Measurements from ENCODE around the gene ATG7. TPM values are rescaled to one million over a fixed set of nuclear protein-coding genes. Genes with fewer than 3 reads are reported as not detected.

Gene ATG7
- total RNA-seq, 1 experiment from 2014 or later: 29.3 TPM

- Histone ChIP-seq H3K79me2 (ENCODE audit: insufficient read depth, low read length) (peaks cover 16% of the 10 kb centered on the region), H3K4me1 (ENCODE audit: control insufficient read depth in 1 of 2, insufficient read depth in 2 of 2, low read length in 2 of 2) (peaks cover 2 to 24% of the 10 kb centered on the region in 2 experiments; a peak in 2 of 4 replicates), H3K36me3 (ENCODE audit: control insufficient read depth in 1 of 2, insufficient read depth in 2 of 2, low read length in 2 of 2) (no peaks in the 10 kb centered on the region), H3K27me3 (ENCODE audit: insufficient read depth, low read length) (no peaks in the 10 kb centered on the region), H3K9me3 (ENCODE audit: control insufficient read depth in 1 of 2, insufficient read depth in 1 of 2, low read depth in 1 of 2, low read length in 2 of 2) (no peaks in the 10 kb centered on the region), H3K9me2 (ENCODE audit: insufficient read depth) (no peaks in the 10 kb centered on the region), H4K20me1 (ENCODE audit: insufficient read depth) (no peaks in the 10 kb centered on the region), H3K27ac (ENCODE audit: low read depth, low read length) (no peak overlapping the region), H2AFZ (ENCODE audit: low read depth, low read length, poor library complexity, severe bottlenecking) (no peak overlapping the region), H3K4me3 (replicated peaks in 1 of 2; ENCODE audit: low read depth in 1 of 2, low read length in 2 of 2) (no peak overlapping the region), H3K4me2 (ENCODE audit: low read length) (no peak overlapping the region), H3K9ac (ENCODE audit: low read length) (no peak overlapping the region)
- ChIA-PET POLR2A (no interaction called here), RAD21 (ENCODE audit: low non-redundant PET in 1 of 2, low total read pairs in 2 of 2, uncharacterized antibody in 2 of 2, unreplicated experiment in 2 of 2) (no interaction called here), CTCF (no interaction called here)
- no TSS peak for BruUV-seq (replicated peaks)
- TF ChIP-seq FOSL1 (IDR thresholded peaks at IDR 0.05; ENCODE audit: low read depth): no peak
- TF ChIP-seq ELF1 (IDR thresholded peaks at IDR 0.05; ENCODE audit: borderline replicate concordance, low read depth): no peak
- TF ChIP-seq EGR1 (IDR thresholded peaks at IDR 0.05; ENCODE audit: low read depth): no peak
- TF ChIP-seq CBX3 (IDR thresholded peaks at IDR 0.05; ENCODE audit: low read depth): no peak
- no peak for TF ChIP-seq YY1 (IDR thresholded peaks at IDR 0.05; ENCODE audit: extremely low read depth, insufficient replicate concordance, low read depth, low read length)
- TF ChIP-seq EZH2 (IDR thresholded peaks at IDR 0.05): no peak
- no peak for TF ChIP-seq POLR2AphosphoS5 (IDR thresholded peaks at IDR 0.05; ENCODE audit: low read depth, low read length)
- no peak for TF ChIP-seq ZFX (IDR thresholded peaks at IDR 0.05)
- TF ChIP-seq SIN3A (IDR thresholded peaks at IDR 0.05; ENCODE audit: low read depth): no peak
- TF ChIP-seq REST (IDR thresholded peaks at IDR 0.05; ENCODE audit: low read depth): no peak
- no peak for TF ChIP-seq ZBTB33 (IDR thresholded peaks at IDR 0.05; ENCODE audit: extremely low read depth, insufficient replicate concordance, low read length)
- no peak for TF ChIP-seq SP1 (IDR thresholded peaks at IDR 0.05; ENCODE audit: low read depth)
- no peak for TF ChIP-seq POLR2A (IDR thresholded peaks at IDR 0.05; ENCODE audit: borderline replicate concordance, extremely low read depth, insufficient read depth, insufficient read length)
- TF ChIP-seq TCF7L2 (IDR thresholded peaks at IDR 0.05; ENCODE audit: borderline replicate concordance, extremely low read depth, insufficient read depth, insufficient read length): no peak
- TF ChIP-seq ZNF274 (IDR thresholded peaks at IDR 0.05; ENCODE audit: low read depth, low read length): no peak
- ATAC-seq (no peak), DNase-seq (ENCODE audit: low read depth, low spot score) (no peak)
- intact Hi-C loops (cut with micrococcal nuclease): no loop called here
Measured at GRCh38 chr3:11602239-11602840, 330.1 kb downstream of the ATG7 start.

Measured in HCT116 (cell line).